Skin epidermis (tissue), 12 donors: Measurements from ENCODE around the gene ZDHHC23.

Source experiments
- H3K27ac ChIP-seq, 21 experiments: fragments of 200-600 bp; sonication (generic) in 11 of 21; one replicate each; pipeline ENCODE4 v1.5.0; 2020; ENCODE audit warnings: mild to moderate bottlenecking in 3 of 21, inconsistent platforms in 2 of 21, moderate library complexity in 2 of 21
- H3K4me3 ChIP-seq, 7 experiments: fragments of 200-600 bp; sonication (generic) in 2 of 7; one replicate each; pipeline ENCODE4 v1.5.0; 2020; ENCODE audit warnings: inconsistent platforms in 2 of 7, mild to moderate bottlenecking in 2 of 7, moderate library complexity in 1 of 7

Gene ZDHHC23, protein sequence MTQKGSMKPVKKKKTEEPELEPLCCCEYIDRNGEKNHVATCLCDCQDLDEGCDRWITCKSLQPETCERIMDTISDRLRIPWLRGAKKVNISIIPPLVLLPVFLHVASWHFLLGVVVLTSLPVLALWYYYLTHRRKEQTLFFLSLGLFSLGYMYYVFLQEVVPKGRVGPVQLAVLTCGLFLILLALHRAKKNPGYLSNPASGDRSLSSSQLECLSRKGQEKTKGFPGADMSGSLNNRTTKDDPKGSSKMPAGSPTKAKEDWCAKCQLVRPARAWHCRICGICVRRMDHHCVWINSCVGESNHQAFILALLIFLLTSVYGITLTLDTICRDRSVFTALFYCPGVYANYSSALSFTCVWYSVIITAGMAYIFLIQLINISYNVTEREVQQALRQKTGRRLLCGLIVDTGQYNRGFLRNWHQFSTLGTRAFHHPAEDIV

DNA sequence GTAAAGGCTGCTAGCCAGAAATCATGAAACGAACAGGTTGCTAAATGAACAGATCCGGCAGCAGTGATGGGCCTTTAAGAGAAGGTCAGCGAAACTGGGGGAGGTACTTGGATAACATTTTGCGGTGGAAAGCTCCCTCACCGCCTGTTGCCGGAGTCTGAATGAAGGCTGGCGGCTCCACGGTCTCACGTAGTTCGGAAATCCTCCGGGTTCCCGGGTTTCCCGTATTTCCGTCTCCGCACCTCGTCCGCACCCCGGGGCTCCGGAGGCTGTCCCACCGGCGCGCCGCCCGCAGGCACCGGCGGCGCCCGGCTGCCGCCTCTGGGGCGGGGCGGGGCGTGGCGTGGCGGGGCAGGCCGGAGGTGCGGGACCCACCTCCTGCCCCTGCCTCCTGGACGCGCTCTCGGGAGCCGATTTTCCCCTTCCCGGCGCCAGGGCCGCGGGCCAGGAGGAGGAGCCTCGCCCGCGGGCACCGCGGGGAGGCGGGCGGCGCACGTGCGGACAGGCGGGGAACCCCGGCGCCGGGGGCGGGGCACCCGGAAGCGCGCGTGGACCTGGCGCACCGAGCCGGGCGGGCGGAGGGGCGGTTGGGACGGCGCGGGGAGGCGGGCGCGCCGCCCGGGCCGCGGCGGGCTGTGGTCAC lies at the start of gene ZDHHC23:
Gene ZDHHC23, plus strand, starts transcription at position 642 of the 643 bp plus-strand sequence. CDS start 790 bp downstream, outside the sequence.
- Histone ChIP-seq H3K4me3 (peak within 1 kb of the TSS; percentile 64 to 80 (median 71)), H3K27ac (peak within 1 kb of the TSS in 15 of 21 experiments; percentile 5 to 75 (median 52))

DNA sequence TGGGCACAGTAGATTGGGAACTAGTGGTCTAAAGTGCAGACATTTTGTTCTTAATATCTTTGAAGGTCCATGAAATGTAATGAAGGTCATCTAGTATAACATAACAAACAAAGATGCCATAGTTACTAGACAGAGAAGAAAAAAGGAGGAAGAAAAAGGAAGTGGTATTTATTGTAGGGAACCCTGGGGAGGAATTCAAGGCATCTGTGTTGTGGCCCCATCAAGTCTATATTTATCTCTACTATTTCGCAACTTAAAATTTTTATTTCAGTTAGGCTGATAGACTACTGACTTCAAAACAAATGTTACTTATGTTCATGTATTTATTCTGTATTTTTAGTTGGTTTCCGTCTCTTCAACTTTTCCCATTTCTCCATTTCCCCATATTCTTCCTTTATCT lies 48.9 kb upstream of the ZDHHC23 start:
- H3K27ac ChIP-seq: peak overlapping the region in 2 of 21 experiments; percentile 23 to 37
- peak overlapping the region in 1 of 7 experiments; percentile 30 for H3K4me3 ChIP-seq

DNA sequence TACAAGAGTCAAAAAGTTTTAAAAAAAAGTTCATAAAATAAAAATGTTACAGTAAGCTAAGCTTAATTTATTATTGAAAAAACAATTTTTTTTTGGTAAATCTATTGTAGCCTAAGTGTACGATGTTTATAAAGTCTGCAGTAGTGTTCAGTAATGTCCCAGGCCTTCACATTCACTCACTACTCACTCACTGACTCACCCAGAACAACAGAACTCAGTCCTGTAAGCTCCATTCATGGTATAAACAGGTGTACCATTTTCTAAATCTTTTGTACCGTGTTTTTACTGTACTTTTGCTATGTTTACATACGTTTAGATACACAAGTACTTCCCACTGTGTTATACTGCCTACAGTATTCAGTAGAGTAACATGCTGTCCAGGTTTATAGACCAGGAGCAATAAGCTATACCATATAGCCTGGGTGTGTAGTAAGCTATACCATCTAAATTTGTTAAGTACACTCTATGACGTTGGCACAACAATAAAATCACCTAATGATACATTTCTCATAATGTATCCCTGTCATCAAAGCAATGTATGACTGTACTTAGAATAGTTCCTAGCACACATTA lies 41.2 kb upstream of the ZDHHC23 start:
- H3K27ac ChIP-seq: no peak overlapping the region

DNA sequence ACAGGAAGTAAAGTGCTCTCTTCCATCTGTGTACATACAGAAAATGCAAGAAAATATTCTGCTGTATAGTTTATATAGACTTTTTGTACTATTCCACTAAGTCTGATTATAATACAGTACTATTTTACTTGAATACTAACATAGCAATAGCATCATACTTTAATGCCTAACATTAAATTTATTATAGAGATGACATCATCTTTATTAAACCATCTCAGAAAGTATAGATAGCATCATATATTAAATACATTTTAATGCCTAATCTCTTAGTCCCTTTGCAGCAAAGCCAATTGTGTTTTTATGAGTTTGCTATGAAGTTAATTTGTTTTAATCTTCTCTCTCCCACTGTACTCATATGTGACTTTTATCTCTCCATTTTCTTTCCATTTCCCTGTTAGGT lies 39.7 kb upstream of the ZDHHC23 start:
- no peak overlapping the region for H3K27ac ChIP-seq
- no peak overlapping the region for H3K4me3 ChIP-seq

More for the DNA sequence above, 41.2 kb upstream of the ZDHHC23 start:
- H3K4me3 ChIP-seq: no peak overlapping the region

DNA sequence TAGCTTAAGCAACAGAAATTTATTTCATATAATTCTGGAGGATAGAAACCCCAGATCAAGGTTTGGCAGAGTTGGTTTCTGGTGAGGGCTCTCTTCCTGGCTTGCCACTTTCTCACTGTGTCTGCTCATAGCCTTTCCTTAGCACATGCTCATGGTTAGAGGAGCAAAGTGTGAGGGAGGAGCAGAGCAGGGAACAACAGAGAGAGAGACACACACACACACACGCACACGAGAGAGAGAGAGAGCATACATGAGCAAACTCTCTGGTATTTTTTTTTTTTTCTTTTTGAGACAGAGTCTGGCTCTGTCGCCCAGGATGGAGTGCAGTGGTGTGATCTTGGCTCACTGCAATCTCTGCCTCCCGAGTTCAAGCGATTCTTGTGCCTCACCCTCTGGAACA lies 36.8 kb upstream of the ZDHHC23 start:
- Histone ChIP-seq H3K27ac (no peak overlapping the region), H3K4me3 (no peak overlapping the region)

DNA sequence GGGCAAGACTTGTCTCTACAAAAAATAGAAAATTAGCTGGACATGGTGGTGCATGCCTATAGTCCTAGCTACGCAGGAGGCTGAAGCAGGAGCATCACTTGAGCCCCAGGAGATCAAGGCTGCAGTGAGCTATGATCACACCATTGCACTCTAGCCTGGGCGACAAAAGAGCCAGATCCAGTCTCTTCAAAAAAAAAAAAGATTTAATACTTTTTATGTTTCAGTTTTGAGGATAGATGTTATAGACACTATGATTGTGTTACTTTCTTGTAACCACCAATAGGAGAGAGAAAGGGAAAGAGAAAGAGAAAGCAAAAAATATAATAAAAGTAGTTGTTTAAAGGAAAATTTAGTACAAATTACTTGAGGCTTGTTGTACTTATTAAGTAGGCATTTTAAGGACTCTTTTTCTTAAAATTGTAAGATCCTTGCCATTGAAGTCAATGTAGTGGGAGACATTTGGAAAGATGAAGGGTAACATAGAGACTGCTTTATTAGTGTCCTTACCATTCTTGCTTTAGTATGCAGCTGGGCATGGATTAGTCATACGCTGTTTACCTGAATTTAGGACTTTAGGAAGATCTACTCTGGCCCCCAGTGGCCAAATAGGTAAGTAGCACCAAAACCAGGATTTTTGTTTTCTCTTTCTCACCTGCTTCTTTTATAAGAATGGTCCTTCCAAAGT lies 35.1 kb upstream of the ZDHHC23 start:
- H3K27ac ChIP-seq: peak overlapping the region in 1 of 21 experiments; percentile 24
- H3K4me3 ChIP-seq: no peak overlapping the region

DNA sequence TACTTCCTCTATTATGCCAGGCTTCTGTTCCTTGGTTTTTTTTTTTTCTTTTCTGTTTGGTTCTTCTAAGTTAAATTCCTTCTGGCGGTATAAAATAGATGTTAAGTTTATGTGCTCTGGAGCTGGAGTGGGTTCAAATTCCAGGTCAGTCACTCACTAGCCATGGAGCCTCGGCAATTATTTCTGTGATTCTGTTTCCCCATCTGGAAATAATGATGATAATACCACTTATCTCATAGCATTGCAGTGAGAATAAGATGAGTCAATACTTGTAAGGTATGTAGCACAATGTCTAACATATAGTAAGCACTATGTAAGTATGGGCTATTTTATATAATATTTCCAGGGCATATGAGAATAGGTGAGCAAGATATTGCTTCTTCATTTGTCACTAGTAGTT lies 33.2 kb upstream of the ZDHHC23 start:
- Histone ChIP-seq H3K4me3 (no peak overlapping the region), H3K27ac (no peak overlapping the region)

DNA sequence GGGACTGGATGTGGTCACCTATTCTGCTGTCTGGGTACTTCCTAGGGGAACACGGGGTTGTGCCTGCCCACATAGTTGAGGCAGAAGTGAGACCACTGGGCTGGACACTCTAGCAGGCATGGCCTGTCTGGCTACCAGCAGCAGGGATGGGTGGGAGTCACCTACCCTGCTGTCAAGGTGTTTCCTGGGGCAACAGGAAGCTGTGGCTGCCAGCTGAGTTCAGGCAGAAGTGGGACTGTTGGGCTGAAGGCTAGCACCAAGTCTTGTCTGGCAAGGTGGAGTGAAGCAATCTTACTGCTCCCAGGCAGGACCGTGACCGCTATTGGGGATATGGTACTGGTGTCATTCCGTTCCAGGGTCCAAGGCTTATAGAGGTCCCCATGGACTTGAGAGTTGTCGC lies 20.3 kb upstream of the ZDHHC23 start:
- H3K27ac ChIP-seq: no peak overlapping the region
- no peak overlapping the region for H3K4me3 ChIP-seq

DNA sequence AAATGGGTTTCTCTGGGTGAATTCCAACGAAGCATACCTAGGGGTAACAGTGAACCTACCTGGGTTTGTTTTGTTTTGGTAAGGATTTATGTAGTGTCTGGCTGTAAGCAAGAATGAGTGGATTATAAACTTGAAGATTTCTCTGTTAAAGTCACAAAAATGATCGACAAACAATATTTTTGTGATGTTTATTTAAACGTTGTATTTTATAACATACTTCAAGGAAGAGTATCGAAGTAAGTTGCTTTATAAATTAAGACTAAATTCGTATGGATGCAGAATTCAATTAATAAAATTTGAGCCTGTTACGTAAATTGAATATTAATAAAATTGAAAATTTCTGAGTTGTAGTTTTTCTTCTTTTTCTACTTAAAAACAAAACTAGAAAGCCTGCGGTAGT lies 982 bp upstream of the ZDHHC23 start:
- peak overlapping the region in 1 of 21 experiments; percentile 75 for H3K27ac ChIP-seq

DNA sequence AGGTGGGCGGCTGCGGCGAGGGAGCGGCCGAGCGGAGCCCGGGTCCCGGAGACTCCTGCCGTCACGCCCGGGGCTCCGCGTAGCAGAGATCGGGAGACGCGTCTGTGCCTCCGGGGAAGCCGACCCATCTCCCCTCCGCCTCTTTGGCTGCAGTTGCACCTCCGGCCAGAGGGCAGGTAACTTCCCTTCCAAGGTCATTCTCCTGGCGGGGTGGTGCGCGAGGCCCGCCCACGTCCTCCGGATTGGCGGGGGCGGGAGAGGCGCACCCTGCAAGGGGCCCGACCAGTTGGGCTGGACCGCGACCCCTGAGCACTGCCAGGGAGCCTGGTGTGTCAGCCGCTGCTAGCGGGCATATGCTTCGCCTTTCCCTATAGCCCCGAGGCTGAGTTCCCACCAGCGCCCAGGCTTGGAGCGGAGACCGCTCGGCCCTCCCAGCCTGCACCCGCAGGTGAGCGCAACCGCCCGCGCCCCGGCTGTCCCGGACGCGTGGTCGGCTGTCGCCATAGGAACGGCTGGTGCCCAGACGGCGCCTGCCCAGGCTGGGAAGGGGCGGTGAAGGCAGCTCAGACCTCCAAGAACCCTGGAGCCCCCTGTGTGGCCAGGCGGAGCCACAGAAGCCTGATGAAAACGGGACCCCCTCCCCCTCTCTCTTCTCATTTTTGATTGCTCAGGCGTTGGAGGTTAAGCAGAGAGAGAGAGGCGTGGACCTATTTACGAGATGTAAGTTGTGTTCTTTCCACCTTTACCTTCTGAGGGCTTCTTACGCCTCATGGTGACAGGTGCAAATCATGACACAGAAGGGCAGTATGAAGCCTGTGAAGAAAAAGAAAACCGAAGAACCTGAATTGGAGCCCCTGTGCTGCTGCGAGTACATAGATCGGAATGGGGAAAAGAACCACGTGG lies 453 bp downstream of the ZDHHC23 start:
- peak overlapping the region in 11 of 21 experiments; percentile 5 to 75 (median 52) for H3K27ac ChIP-seq

More for the DNA sequence above, 982 bp upstream of the ZDHHC23 start:
- H3K4me3 ChIP-seq: peak overlapping the region in 5 of 7 experiments; percentile 69 to 80 (median 71)

DNA sequence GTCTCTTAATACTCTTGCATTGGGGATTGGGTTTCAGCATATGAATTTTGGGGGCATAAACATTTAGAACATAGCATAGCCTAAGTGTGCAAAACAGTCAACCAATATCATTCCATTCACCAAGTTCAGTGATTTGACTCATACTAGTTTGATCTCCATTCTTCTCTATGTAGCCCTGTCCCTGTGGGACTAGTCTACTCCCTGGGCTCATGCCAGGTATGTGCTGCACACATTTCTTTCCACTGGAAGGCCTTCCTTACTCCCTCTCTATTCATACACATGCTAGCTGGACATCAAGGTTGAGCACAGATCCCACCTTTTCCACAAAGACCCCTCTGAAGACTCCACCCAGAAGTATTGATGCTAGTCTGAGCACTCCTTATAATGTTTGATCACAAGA lies 5.1 kb downstream of the ZDHHC23 start:
- Histone ChIP-seq H3K27ac (no peak overlapping the region), H3K4me3 (no peak overlapping the region)

More for the DNA sequence above, 453 bp downstream of the ZDHHC23 start:
- peak overlapping the region; percentile 64 to 80 (median 71) for H3K4me3 ChIP-seq

DNA sequence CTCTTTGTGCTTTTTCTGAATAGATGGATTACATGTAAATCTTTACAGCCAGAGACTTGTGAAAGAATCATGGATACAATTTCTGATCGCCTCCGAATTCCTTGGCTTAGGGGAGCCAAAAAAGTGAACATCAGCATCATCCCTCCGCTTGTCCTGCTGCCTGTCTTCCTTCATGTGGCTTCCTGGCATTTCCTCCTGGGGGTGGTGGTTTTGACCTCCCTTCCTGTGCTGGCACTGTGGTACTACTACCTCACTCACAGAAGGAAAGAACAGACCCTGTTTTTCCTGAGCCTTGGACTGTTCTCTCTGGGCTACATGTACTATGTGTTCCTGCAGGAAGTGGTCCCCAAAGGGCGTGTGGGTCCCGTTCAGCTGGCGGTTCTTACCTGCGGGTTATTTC lies 5.9 kb downstream of the ZDHHC23 start:
- Histone ChIP-seq H3K27ac (no peak overlapping the region), H3K4me3 (no peak overlapping the region)

DNA sequence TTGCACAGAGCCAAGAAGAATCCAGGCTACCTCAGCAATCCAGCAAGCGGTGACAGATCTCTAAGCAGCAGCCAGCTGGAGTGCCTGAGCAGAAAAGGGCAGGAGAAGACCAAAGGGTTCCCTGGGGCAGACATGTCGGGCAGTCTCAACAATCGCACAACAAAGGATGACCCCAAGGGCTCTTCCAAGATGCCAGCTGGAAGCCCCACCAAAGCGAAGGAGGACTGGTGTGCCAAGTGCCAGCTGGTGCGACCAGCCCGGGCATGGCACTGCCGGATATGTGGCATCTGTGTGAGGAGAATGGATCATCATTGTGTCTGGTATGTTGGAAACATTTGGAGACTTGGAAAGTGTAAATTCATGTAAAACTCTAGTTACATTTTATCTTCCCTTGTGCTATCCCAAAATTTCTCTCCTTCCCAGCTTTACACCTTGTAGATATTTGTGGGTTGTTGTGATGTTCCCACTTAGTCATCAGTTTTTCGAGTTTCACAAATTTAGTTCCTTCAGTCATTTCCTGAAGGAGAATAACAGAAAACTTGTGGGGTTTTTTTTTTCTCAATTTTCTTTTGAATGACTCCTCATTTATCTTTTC lies 6.4 kb downstream of the ZDHHC23 start:
- Histone ChIP-seq H3K27ac (no peak overlapping the region), H3K4me3 (no peak overlapping the region)

DNA sequence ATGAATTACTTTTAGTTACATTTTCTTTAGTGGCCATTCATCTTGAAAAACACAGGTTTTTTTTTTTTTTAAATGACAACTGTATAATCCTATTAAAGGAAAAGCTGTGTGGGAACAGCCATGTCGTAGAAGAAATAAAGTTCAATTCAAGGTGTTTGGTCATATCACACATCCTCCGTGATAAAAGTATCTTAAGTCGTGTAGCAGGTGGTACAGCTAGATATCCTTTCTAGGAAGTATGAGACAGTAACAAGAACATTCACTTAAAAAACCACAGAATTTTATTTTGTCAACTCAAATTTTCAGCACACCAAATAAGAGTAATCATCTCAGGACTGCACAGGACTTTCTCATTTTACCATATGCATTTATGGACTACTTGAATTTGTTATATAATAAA lies 16.1 kb downstream of the ZDHHC23 start:
- Histone ChIP-seq H3K4me3 (no peak overlapping the region), H3K27ac (no peak overlapping the region)

DNA sequence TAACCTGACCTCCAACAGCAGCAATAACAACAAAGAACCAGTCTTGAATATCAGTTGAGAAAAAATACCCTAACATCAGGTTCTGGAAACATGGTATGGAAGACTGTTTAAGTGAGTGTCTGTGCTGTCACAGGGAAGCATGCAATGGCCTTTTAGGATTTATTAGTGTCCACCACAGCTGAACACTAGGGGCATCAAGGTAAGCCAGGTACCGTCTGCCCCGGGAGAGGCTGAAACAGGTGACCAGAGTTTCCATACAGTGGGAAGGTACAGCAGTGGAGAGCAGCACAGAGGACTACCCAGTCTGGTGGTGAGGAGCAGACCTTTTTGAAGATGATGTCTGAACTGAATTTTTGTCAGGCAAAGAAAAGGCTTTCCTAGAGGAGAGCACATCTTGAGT lies 18.4 kb downstream of the ZDHHC23 start:
- H3K27ac ChIP-seq: no peak overlapping the region
- H3K4me3 ChIP-seq: no peak overlapping the region

DNA sequence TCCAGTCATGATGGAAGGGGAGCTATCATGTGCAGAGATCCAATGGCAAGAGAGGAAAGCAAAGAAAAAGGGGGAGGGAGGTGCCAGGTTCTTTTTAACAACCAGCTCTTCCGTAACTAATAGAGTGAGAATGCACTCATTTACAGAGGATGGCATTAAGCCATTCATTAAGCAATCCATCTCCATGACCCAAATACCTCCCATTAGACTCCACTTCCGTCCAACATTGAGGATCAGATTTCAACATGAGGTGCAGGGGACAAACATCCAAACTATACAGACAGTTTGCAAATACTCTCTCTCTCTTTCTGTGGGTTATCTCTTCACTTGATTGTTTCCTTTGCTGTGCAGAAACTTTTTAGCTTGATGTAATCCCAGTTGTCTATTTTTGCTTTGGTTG lies 21.2 kb downstream of the ZDHHC23 start:
- H3K27ac ChIP-seq: no peak overlapping the region

DNA sequence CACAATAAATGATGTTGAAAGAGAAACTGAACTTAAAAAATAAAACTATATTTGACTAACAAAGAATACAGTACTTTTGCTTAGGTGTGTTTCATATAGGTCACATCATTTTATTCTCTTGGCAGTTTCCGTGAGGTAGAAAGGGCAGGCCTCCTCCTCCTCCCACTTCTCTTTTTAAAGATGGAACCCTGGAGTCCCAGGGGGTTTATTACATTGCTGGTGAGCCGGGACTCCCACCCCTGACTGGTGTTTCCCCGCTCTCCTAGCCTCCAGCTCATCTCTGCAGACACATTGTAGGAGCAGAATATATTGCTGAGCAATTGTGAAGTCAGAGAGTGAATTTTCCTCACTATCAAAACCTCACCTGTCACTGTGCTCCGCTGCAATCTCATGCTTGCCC lies 30.0 kb downstream of the ZDHHC23 start:
- no peak overlapping the region for H3K4me3 ChIP-seq

More for the DNA sequence above, 21.2 kb downstream of the ZDHHC23 start:
- no peak overlapping the region for H3K4me3 ChIP-seq

DNA sequence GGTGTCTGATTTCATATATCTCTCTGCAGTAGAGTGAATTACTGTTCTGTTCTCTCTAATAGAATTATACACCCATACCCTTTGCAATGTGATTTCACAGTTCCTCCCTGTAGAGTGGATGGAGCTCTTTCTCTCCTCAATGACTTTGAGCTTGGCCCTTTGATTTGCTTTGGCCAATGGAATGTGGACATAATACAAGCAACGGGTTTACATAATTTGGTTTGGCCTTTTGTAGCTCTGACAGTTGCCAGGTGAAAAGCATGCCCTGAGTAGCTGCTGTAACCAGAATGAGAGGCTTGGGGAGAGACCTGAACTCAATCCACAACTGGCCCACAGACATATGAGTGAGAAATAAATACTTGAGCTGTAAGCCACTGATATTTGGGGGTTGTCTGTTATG lies 32.1 kb downstream of the ZDHHC23 start:
- no peak overlapping the region for H3K27ac ChIP-seq

More for the DNA sequence above, 30.0 kb downstream of the ZDHHC23 start:
- H3K27ac ChIP-seq: no peak overlapping the region

DNA sequence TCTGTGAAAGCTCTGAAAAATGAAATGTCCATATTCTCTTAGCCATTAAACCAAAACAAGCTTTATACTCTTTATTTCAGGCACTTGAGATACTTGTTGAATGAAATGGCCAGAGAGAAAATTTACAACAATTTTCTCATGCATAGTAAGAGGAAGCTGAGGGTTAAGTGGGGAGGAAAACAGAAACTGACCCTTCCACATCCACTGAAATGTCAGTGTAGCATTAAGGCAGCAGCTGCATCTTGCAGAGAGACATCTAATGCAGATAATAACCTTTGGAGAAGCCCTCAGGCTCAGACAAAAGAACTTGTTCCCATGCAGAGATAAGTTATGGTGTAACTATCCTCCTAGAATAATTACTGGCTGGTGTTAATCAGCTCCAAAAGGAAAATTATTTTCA lies 34.0 kb downstream of the ZDHHC23 start:
- Histone ChIP-seq H3K4me3 (no peak overlapping the region), H3K27ac (no peak overlapping the region)

More for the DNA sequence above, 32.1 kb downstream of the ZDHHC23 start:
- H3K4me3 ChIP-seq: no peak overlapping the region
